HEK293T (cell line): ENCODE results near the gene C13orf42.

ENCODE experiments used
- BHLHE40 ChIP-seq: fragments of 450-650 bp; IDR thresholded peaks from 2 replicates; pipeline ENCODE4 v1.6.1; 2016; ENCODE audit warnings: mild to moderate bottlenecking, moderate library complexity, borderline replicate concordance
- CTBP1 ChIP-seq: fragments of 450-650 bp; IDR thresholded peaks from 2 replicates; pipeline ENCODE4 v1.6.1; 2016; ENCODE audit warnings: borderline replicate concordance
- ELF4 ChIP-seq: fragments of 450-650 bp; IDR thresholded peaks from 2 replicates; pipeline ENCODE4 v1.6.1; 2017; ENCODE audit warnings: antibody characterized with exemption
- FOXA1 ChIP-seq: fragments of 450-650 bp; IDR thresholded peaks from 2 replicates; pipeline ENCODE4 v1.6.1; 2016; ENCODE audit warnings: mild to moderate bottlenecking
- FOXK2 ChIP-seq: fragments of 450-650 bp; IDR thresholded peaks from 2 replicates; pipeline ENCODE4 v1.6.1; 2016; ENCODE audit warnings: mild to moderate bottlenecking
- L3MBTL2 ChIP-seq: fragments of 450-650 bp; conservative IDR thresholded peaks from 2 replicates; pipeline ENCODE4 v1.6.1; 2016; ENCODE audit warnings: mild to moderate bottlenecking
- NFRKB ChIP-seq: fragments of 450-650 bp; IDR thresholded peaks from 2 replicates; pipeline ENCODE4 v1.6.1; 2016; ENCODE audit warnings: mild to moderate bottlenecking, moderate library complexity
- SP1 ChIP-seq: fragments of 450-650 bp; IDR thresholded peaks from 2 replicates; pipeline ENCODE4 v1.6.1; 2017
- SUZ12 ChIP-seq: fragments of 450-650 bp; IDR thresholded peaks from 2 replicates; pipeline ENCODE4 v1.6.1; 2016; ENCODE audit warnings: mild to moderate bottlenecking
- TARDBP ChIP-seq: fragments of 450-650 bp; IDR thresholded peaks from 2 replicates; pipeline ENCODE4 v1.6.1; 2016
- ZNF384 ChIP-seq: fragments of 450-650 bp; IDR thresholded peaks from 2 replicates; pipeline ENCODE4 v1.6.1; 2016
- TF ChIP-seq, protein P1 (sequence below): fragments of 450-650 bp; IDR thresholded peaks from 2 replicates; pipeline ENCODE4 v1.6.1; 2016

DNA sequence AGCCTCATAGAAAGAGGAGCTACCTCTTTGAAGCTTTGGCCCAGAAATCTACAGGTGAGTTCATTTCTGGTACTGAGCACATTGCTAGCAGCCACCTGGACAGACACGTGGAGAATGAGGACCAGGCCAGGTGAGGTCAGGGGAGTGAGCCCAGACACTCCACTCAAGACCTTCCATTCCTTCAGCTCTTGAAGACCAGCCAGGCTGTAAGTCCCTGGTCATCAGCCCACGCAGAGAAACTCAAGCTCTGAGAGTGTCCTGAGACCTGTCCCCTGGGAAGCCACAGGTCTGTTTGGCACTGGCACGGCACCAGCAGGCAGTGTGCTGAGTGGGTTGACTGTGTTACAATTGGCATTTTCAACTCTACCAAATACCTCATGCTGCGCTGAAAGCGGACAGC, 27.4 kb downstream of the C13orf42 start:
- TF ChIP-seq ZNF384 (no peak), SUZ12 (no peak), SP1 (no peak), FOXK2 (no peak), BHLHE40 (no peak), TARDBP (no peak), ELF4 (no peak), L3MBTL2 (no peak), NFRKB (no peak), CTBP1 (no peak), FOXA1 (no peak)
- TF ChIP-seq, protein P1, sequence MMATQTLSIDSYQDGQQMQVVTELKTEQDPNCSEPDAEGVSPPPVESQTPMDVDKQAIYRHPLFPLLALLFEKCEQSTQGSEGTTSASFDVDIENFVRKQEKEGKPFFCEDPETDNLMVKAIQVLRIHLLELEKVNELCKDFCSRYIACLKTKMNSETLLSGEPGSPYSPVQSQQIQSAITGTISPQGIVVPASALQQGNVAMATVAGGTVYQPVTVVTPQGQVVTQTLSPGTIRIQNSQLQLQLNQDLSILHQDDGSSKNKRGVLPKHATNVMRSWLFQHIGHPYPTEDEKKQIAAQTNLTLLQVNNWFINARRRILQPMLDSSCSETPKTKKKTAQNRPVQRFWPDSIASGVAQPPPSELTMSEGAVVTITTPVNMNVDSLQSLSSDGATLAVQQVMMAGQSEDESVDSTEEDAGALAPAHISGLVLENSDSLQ, result no peak
